HEK293 (cell line): ENCODE measurements around the gene RFXAP.

Experiments
- CTCF ChIP-seq: fragments of 450-650 bp; formaldehyde crosslinking; IDR thresholded peaks from 2 replicates; pipeline ENCODE4 v1.5.1; 2016; ENCODE audit warnings: missing biosample characterization, missing genetic modification characterization
- EGR2 ChIP-seq: fragments of 450-650 bp; formaldehyde crosslinking; IDR thresholded peaks from 2 replicates; pipeline ENCODE4 v1.5.1; 2016; ENCODE audit warnings: low read depth, missing biosample characterization, missing genetic modification characterization
- HOXA7 ChIP-seq: sonication (generic); formaldehyde crosslinking; IDR thresholded peaks from 2 replicates; pipeline ENCODE4 v1.8.1; 2022; ENCODE audit warnings: missing genetic modification reagents, borderline replicate concordance
- OVOL3 ChIP-seq: fragments of 450-650 bp; formaldehyde crosslinking; IDR thresholded peaks from 2 replicates; pipeline ENCODE4 v1.5.1; 2016; ENCODE audit warnings: missing biosample characterization, missing genetic modification characterization
- PBX3 ChIP-seq: sonication (generic); formaldehyde crosslinking; IDR thresholded peaks from 2 replicates; pipeline ENCODE4 v1.8.1; 2022; ENCODE audit warnings: mild to moderate bottlenecking, moderate library complexity, missing genetic modification reagents
- YY1 ChIP-seq: fragments of 450-650 bp; formaldehyde crosslinking; IDR thresholded peaks from 2 replicates; pipeline ENCODE4 v1.5.1; 2018; ENCODE audit warnings: missing biosample characterization, missing genetic modification characterization
- ZBTB26 ChIP-seq: fragments of 450-650 bp; formaldehyde crosslinking; optimal IDR thresholded peaks from 2 replicates; pipeline ENCODE3; 2016; ENCODE audit warnings: missing biosample characterization, mild to moderate bottlenecking, missing genetic modification characterization
- ZNF175 ChIP-seq: fragments of 450-650 bp; formaldehyde crosslinking; IDR thresholded peaks from 2 replicates; pipeline ENCODE4 v1.5.1; 2016; ENCODE audit warnings: missing biosample characterization, missing genetic modification characterization
- ZNF335 ChIP-seq: fragments of 450-650 bp; formaldehyde crosslinking; conservative IDR thresholded peaks from 2 replicates; pipeline ENCODE4 v1.5.1; 2016; ENCODE audit warnings: missing biosample characterization, missing genetic modification characterization
- ZNF426 ChIP-seq: fragments of 450-650 bp; formaldehyde crosslinking; IDR thresholded peaks from 2 replicates; pipeline ENCODE4 v1.5.1; 2017; ENCODE audit warnings: missing biosample characterization, missing genetic modification characterization, mild to moderate bottlenecking, inconsistent platforms, moderate library complexity
- ZNF549 ChIP-seq: fragments of 450-650 bp; IDR thresholded peaks from 2 replicates; pipeline ENCODE4 v1.5.1; 2018; ENCODE audit warnings: missing biosample characterization, missing genetic modification characterization, mild to moderate bottlenecking, inconsistent platforms, moderate library complexity
- ZNF660 ChIP-seq: fragments of 450-650 bp; IDR thresholded peaks from 2 replicates; pipeline ENCODE4 v1.5.1; 2018; ENCODE audit warnings: missing biosample characterization, mild to moderate bottlenecking, missing genetic modification characterization
- ZNF707 ChIP-seq: fragments of 450-650 bp; formaldehyde crosslinking; IDR thresholded peaks from 2 replicates; pipeline ENCODE4 v1.5.1; 2016; ENCODE audit warnings: missing biosample characterization, missing genetic modification characterization
- ZNF830 ChIP-seq: fragments of 450-650 bp; IDR thresholded peaks from 2 replicates; pipeline ENCODE4 v1.5.0; 2018; ENCODE audit warnings: missing biosample characterization, missing genetic modification characterization, low read depth, mild to moderate bottlenecking, moderate library complexity

GRCh38 chr13:36818804-36819738 lies at the start of gene RFXAP:
- TF ChIP-seq CTCF (tag by site-specific recombination), result no peak
- TF ChIP-seq PBX3 (CRISPR knock-in tag), result no peak
- TF ChIP-seq OVOL3, result no peak
- TF ChIP-seq ZNF830 (tag by site-specific recombination), result no peak
- peak; percentile 59 for TF ChIP-seq EGR2 (tag by site-specific recombination)
- TF ChIP-seq ZNF549 (tag by site-specific recombination), result no peak
- TF ChIP-seq ZNF426 (tag by site-specific recombination), result no peak
- TF ChIP-seq ZNF660 (tag by site-specific recombination), result peak; percentile 46
- peak; percentile 77 for TF ChIP-seq ZBTB26 (tag by site-specific recombination)
- no peak for TF ChIP-seq ZNF707 (tag by site-specific recombination)
- TF ChIP-seq ZNF335 (tag by site-specific recombination), result peak; percentile 61
- TF ChIP-seq ZNF175, result no peak
- TF ChIP-seq YY1, result no peak
- TF ChIP-seq HOXA7 (CRISPR knock-in tag), result no peak
